ENCODE results near the gene EDEM1.

DNA sequence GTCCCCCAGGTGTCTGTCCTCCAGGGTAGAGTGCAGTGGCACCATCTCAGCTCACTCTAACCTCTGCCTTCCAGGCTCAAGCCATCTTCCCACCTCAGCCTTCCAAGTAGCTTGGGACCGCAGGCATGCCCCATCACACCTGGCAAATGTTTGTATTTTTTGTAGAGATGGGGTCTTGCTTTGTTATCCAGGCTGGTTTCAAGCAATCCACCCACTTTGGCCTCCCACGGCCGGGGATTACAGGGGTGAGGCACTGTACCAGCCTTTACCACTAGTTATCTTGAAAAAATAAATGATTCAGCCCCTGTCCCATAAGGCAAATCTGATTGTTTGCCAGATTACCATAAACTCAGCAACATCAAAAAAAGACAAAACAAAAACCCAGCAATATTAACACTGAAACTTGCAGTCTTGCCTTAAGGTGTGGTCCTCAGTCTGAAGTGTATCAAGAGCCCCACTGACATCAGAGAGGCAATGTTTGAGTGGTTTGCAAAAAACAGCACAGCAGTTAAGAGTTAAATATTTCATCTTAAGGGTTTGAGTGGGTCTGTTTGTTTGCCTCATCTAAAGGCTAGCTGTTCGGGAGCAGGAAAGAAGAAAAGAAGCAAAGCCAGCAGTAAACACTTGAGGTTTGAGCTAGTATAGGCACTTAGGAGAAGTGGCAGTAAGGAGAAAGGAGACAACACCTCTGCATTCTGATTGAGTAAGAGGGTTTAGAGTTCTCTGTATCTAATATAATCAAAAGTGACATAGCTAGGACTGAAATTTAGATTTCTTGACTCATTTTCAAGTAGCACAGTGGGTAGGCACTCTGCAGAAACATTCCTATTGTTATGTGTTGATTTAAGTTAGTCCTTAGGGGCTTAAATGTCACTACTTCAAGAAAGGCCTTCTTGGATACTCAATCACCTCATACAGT is 26.3 kb upstream of the EDEM1 start:
- TF ChIP-seq, protein P1, sequence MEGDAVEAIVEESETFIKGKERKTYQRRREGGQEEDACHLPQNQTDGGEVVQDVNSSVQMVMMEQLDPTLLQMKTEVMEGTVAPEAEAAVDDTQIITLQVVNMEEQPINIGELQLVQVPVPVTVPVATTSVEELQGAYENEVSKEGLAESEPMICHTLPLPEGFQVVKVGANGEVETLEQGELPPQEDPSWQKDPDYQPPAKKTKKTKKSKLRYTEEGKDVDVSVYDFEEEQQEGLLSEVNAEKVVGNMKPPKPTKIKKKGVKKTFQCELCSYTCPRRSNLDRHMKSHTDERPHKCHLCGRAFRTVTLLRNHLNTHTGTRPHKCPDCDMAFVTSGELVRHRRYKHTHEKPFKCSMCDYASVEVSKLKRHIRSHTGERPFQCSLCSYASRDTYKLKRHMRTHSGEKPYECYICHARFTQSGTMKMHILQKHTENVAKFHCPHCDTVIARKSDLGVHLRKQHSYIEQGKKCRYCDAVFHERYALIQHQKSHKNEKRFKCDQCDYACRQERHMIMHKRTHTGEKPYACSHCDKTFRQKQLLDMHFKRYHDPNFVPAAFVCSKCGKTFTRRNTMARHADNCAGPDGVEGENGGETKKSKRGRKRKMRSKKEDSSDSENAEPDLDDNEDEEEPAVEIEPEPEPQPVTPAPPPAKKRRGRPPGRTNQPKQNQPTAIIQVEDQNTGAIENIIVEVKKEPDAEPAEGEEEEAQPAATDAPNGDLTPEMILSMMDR (IDR thresholded peaks at IDR 0.05; ENCODE audit: poor library complexity, severe bottlenecking): no peak
- TF ChIP-seq REST (IDR thresholded peaks at IDR 0.05; ENCODE audit: borderline replicate concordance): no peak
- no peak for TF ChIP-seq TAF1 (IDR thresholded peaks at IDR 0.05; ENCODE audit: low read depth)
- no peak for TF ChIP-seq RAD21 (conservative IDR thresholded peaks at IDR 0.05)
